IMR-90 (cell line): Measurements from ENCODE around the gene KRT77. TPM values are rescaled to one million over a fixed set of nuclear protein-coding genes. Genes with fewer than 3 reads are reported as not detected.

Experiments used
- ATAC-seq: fragments of 200-7000 bp; cut with Tn5 transposase; 2 replicates; pipeline ENCODE4 v1.9.1; 2020; ENCODE audit warnings: low read depth, mild to moderate bottlenecking, moderate library complexity
- Bru-seq: library from RNA; stranded (reverse); fragments of 400-500 nt; gene quantifications from one replicate; lab custom pipeline; 2021; lab: Mats Ljungman, UMichigan
- BruChase-seq, 2 experiments: library from RNA; stranded (reverse); fragments of 400-500 nt; gene quantifications; one replicate each; lab custom pipeline; 2021; lab: Mats Ljungman, UMichigan
- BruUV-seq: library from RNA; stranded (reverse); fragments of 400-500 nt; replicated peaks from 2 replicates; lab custom pipeline; 2021; lab: Mats Ljungman, UMichigan
- CTCF ChIA-PET: fragments of 300-600 bp; formaldehyde crosslinking; extraction: SDS; loops from one replicate; lab custom pipeline; 2021; ENCODE audit warnings: antibody characterized with exemption; lab: Yijun Ruan, JAX
- POLR2A ChIA-PET: fragments of 300-600 bp; sonication (Branson Sonifier 250); formaldehyde crosslinking; loops from one replicate; lab custom pipeline; 2022; ENCODE audit warnings: antibody characterized with exemption; ENCODE audit not compliant: unreplicated experiment; lab: Charles Lee
- DNase-seq: peaks from one replicate; pipeline ENCODE4 v3.0.0; 2013
- H2AFZ ChIP-seq: replicated peaks from 2 replicates; pipeline ENCODE3; 2013; ENCODE audit warnings: low read length, mild to moderate bottlenecking; ENCODE audit not compliant: poor library complexity
- H2AK5ac ChIP-seq: 2 replicates; pipeline ENCODE4 v1.6.1; 2013; ENCODE audit warnings: low read depth, low read length, inconsistent platforms
- H2AK9ac ChIP-seq: replicated peaks from 2 replicates; pipeline ENCODE3; 2013; ENCODE audit warnings: mild to moderate bottlenecking, low read depth, low read length, moderate library complexity; ENCODE audit not compliant: poor library complexity
- H2BK120ac ChIP-seq: 2 replicates; pipeline ENCODE4 v1.6.1; 2013; ENCODE audit warnings: low read depth, low read length, inconsistent platforms
- H2BK15ac ChIP-seq: 3 replicates; pipeline ENCODE4 v1.6.1; 2013; ENCODE audit warnings: low read depth, low read length, inconsistent platforms
- H2BK20ac ChIP-seq: 2 replicates; pipeline ENCODE4 v1.6.1; 2013; ENCODE audit warnings: low read depth, mild to moderate bottlenecking, inconsistent platforms, low read length, moderate library complexity
- H2BK5ac ChIP-seq: 2 replicates; pipeline ENCODE4 v1.6.1; 2013; ENCODE audit warnings: mild to moderate bottlenecking, low read depth, low read length, inconsistent platforms; ENCODE audit not compliant: poor library complexity, severe bottlenecking
- H3K14ac ChIP-seq: replicated peaks from 2 replicates; pipeline ENCODE4 v1.6.1; 2013; ENCODE audit warnings: low read depth, low read length, inconsistent platforms
- H3K18ac ChIP-seq: 2 replicates; pipeline ENCODE4 v1.6.1; 2013; ENCODE audit warnings: low read depth, low read length, control low read depth
- H3K23ac ChIP-seq: 2 replicates; pipeline ENCODE4 v1.6.1; 2013; ENCODE audit warnings: low read depth, low read length, inconsistent platforms
- H3K27ac ChIP-seq: 2 replicates; pipeline ENCODE4 v1.5.1; 2013; ENCODE audit warnings: mild to moderate bottlenecking, control low read depth, low read length; ENCODE audit not compliant: insufficient read depth
- H3K27me3 ChIP-seq: 2 replicates; pipeline ENCODE4 v1.6.1; 2013; ENCODE audit warnings: low read length; ENCODE audit not compliant: control insufficient read depth, insufficient read depth
- H3K36me3 ChIP-seq: 2 replicates; pipeline ENCODE4 v1.6.1; 2013; ENCODE audit warnings: low read length, mixed read lengths; ENCODE audit not compliant: control insufficient read depth, insufficient read depth
- H3K4ac ChIP-seq: 2 replicates; pipeline ENCODE4 v1.6.1; 2013; ENCODE audit warnings: low read depth, low read length, inconsistent platforms
- H3K4me1 ChIP-seq: 2 replicates; pipeline ENCODE4 v1.6.1; 2013; ENCODE audit warnings: low read length, mixed read lengths; ENCODE audit not compliant: control insufficient read depth, insufficient read depth
- H3K4me2 ChIP-seq: 2 replicates; pipeline ENCODE4 v1.6.1; 2013; ENCODE audit warnings: low read depth, mild to moderate bottlenecking, control low read depth, low read length, moderate library complexity
- H3K4me3 ChIP-seq: 2 replicates; pipeline ENCODE4 v1.5.1; 2013; ENCODE audit warnings: low read depth, mild to moderate bottlenecking, control low read depth, low read length, moderate library complexity; ENCODE audit not compliant: insufficient read depth
- H3K56ac ChIP-seq: 2 replicates; pipeline ENCODE4 v1.6.1; 2013; ENCODE audit warnings: low read length, inconsistent platforms; ENCODE audit not compliant: insufficient read depth; ENCODE audit errors: extremely low read depth
- H3K79me1 ChIP-seq, 2 experiments: 2 replicates each; pipeline ENCODE4 v1.6.1; 2013; ENCODE audit warnings: low read length in 2 of 2, inconsistent platforms in 1 of 2, low read depth in 1 of 2
- H3K9ac ChIP-seq: 2 replicates; pipeline ENCODE4 v1.6.1; 2013; ENCODE audit warnings: low read depth, low read length, control low read depth
- H3K9me1 ChIP-seq: 2 replicates; pipeline ENCODE4 v1.6.1; 2013; ENCODE audit warnings: low read length, inconsistent platforms; ENCODE audit not compliant: insufficient read depth
- H3K9me3 ChIP-seq: 2 replicates; pipeline ENCODE4 v1.6.1; 2013; ENCODE audit warnings: low read length; ENCODE audit not compliant: control insufficient read depth, insufficient read depth
- H4K20me1 ChIP-seq: 2 replicates; pipeline ENCODE4 v1.6.1; 2013; ENCODE audit warnings: low read length, inconsistent platforms; ENCODE audit not compliant: insufficient read depth
- H4K5ac ChIP-seq: 2 replicates; pipeline ENCODE4 v1.6.1; 2013; ENCODE audit warnings: mild to moderate bottlenecking, low read depth, low read length, control low read depth
- H4K8ac ChIP-seq, 2 experiments: 2 replicates each; pipeline ENCODE4 v1.6.1; 2013; ENCODE audit warnings: low read depth in 2 of 2, low read length in 2 of 2, control low read depth in 1 of 2, inconsistent platforms in 1 of 2
- H4K91ac ChIP-seq: 2 replicates; pipeline ENCODE4 v1.6.1; 2013; ENCODE audit warnings: low read depth, low read length, inconsistent platforms; ENCODE audit not compliant: insufficient read depth
- CHD1 ChIP-seq: IDR thresholded peaks from 2 replicates; pipeline ENCODE4 v1.6.1; 2012; ENCODE audit warnings: low read depth, low read length, improper control_type of control experiment
- MXI1 ChIP-seq: IDR thresholded peaks from 2 replicates; pipeline ENCODE4 v1.6.1; 2012; ENCODE audit warnings: low read depth, mild to moderate bottlenecking, low read length, moderate library complexity, borderline replicate concordance
- POLR2A ChIP-seq: IDR thresholded peaks from 2 replicates; pipeline ENCODE4 v1.6.1; 2012; ENCODE audit warnings: mild to moderate bottlenecking, low read depth, low read length
- WGBS, 2 experiments: methylation state at CpG; one replicate each; pipeline versions ENCODE4 v1.1.5 to v1.1.7; 2013; ENCODE audit warnings: missing lambda C conversion rate in 2 of 2; ENCODE audit not compliant: insufficient read length in 1 of 2; ENCODE audit errors: extremely low coverage in 2 of 2; 5-methylcytosine and 5-hydroxymethylcytosine counted together
- dilution Hi-C: fragments of 300-500 bp; cut with HindIII; formaldehyde crosslinking; loops from one replicate; pipeline ENCODE4 v1.14.3; 2018; ENCODE audit warnings: low sequenced_read_pairs; ENCODE audit not compliant: unreplicated experiment
- in situ Hi-C: fragments of 300-500 bp; cut with MboI; formaldehyde crosslinking; loops from 3 replicates; pipeline ENCODE4 v1.14.3; 2019; ENCODE audit warnings: low sequenced_read_pairs, inconsistent platforms, mixed read lengths
- intact Hi-C: fragments of 100-400 bp; cut with micrococcal nuclease; formaldehyde crosslinking; loops from 2 replicates; pipeline ENCODE4 v1.10.0; 2022
- long read RNA-seq: library from polyadenylated mRNA; unstranded; transcript quantifications from one replicate; pipeline ENCODE4 v2.0.0, GENCODE V29; 2021; ENCODE audit not compliant: unreplicated experiment
- polyA plus RNA-seq, 3 experiments: library from polyadenylated mRNA; depleted of rRNA; stranded (reverse); fragments of >200 nt; gene quantifications; 2 replicates each; pipeline ENCODE4 v1.2.3, GENCODE V29; 2012; ENCODE audit warnings: low replicate concordance in 1 of 3
- total RNA-seq: library from RNA; depleted of rRNA; stranded (reverse); fragments of >200 nt; gene quantifications from 2 replicates; pipeline ENCODE4 v1.2.3, GENCODE V29; 2012; rRNA removed
- TF ChIP-seq, protein P1 (sequence below): conservative IDR thresholded peaks from 2 replicates; pipeline ENCODE4 v1.5.1; 2012; ENCODE audit warnings: mild to moderate bottlenecking, low read depth, low read length, improper control_type of control experiment

KRT77 gene
- not detected in 2 replicates for total RNA-seq
- polyA plus RNA-seq (2012; rRNA removed) = not detected in 2 replicates
- not detected in 2 replicates for polyA plus RNA-seq (2012; cell fraction: cytosol; rRNA removed)
- polyA plus RNA-seq (2012; cell fraction: nucleus; rRNA removed; ENCODE audit: low replicate concordance) = not detected in 2 replicates
- not detected for Bru-seq, nascent RNA
- BruChase-seq, experiment 1, labeled RNA remaining after a 6-hour chase = not detected
- not detected for BruChase-seq, experiment 2, labeled RNA remaining after a 2-hour chase
- long read RNA-seq = 0 reads

- Histone ChIP-seq H3K9me3 (no peaks in the 10 kb centered on the region), H3K4me1 (no peaks in the 10 kb centered on the region), H4K91ac (no peak within 1 kb of the TSS), H3K4ac (no peak within 1 kb of the TSS), H2BK5ac (peak within 1 kb of the TSS; percentile 70), H3K79me1 (no peaks in the 10 kb centered on the region), H2BK20ac (no peak within 1 kb of the TSS), H3K56ac (no peak within 1 kb of the TSS), H3K9me1 (no peaks in the 10 kb centered on the region; the same call in 1 of the 2 replicates), H4K5ac (no peak within 1 kb of the TSS), H3K36me3 (no peaks in the 10 kb centered on the region), H4K8ac (no peak within 1 kb of the TSS), H3K4me3 (no peak within 1 kb of the TSS), H2BK15ac (no peak within 1 kb of the TSS), H2AK5ac (no peak within 1 kb of the TSS), H4K20me1 (no peaks in the 10 kb centered on the region), H3K4me2 (no peak within 1 kb of the TSS), H3K9ac (no peak within 1 kb of the TSS), H2AFZ (no peak within 1 kb of the TSS), H3K23ac (no peak within 1 kb of the TSS), H2BK120ac (no peak within 1 kb of the TSS), H3K27ac (no peak within 1 kb of the TSS), H3K14ac (no peak within 1 kb of the TSS), H2AK9ac (no peak within 1 kb of the TSS), H3K18ac (no peak within 1 kb of the TSS), H3K27me3 (peaks cover 23% of the 10 kb centered on the region)
- no CpG with 5 or more reads among the region's 2 CpGs for WGBS, 2 experiments
- CTCF ChIA-PET = no interaction called here
- ATAC-seq (no peak), DNase-seq (no peak)
- intact Hi-C loops = no loop called here
- in situ Hi-C loops = no loop called here
- dilution Hi-C loops = no loop called here
- POLR2A ChIA-PET = no interaction called here
- BruUV-seq = no TSS peak
- no peak for TF ChIP-seq MXI1
- no peak for TF ChIP-seq POLR2A
- no peak for TF ChIP-seq CHD1
- TF ChIP-seq, protein P1, sequence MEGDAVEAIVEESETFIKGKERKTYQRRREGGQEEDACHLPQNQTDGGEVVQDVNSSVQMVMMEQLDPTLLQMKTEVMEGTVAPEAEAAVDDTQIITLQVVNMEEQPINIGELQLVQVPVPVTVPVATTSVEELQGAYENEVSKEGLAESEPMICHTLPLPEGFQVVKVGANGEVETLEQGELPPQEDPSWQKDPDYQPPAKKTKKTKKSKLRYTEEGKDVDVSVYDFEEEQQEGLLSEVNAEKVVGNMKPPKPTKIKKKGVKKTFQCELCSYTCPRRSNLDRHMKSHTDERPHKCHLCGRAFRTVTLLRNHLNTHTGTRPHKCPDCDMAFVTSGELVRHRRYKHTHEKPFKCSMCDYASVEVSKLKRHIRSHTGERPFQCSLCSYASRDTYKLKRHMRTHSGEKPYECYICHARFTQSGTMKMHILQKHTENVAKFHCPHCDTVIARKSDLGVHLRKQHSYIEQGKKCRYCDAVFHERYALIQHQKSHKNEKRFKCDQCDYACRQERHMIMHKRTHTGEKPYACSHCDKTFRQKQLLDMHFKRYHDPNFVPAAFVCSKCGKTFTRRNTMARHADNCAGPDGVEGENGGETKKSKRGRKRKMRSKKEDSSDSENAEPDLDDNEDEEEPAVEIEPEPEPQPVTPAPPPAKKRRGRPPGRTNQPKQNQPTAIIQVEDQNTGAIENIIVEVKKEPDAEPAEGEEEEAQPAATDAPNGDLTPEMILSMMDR = no peak
Observed at GRCh38 chr12:52703424-52703823, at the start of gene KRT77. Gene KRT77, minus strand, starts transcription at chr12:52703524. Its CDS starts 90 bp downstream, at chr12:52703434.
